Measurements from ENCODE around the gene TNNI3.

- TF ChIP-seq TCF7L2 (IDR thresholded peaks at IDR 0.05; ENCODE audit: low read depth, low read length) (no peak), CTCF (IDR thresholded peaks at IDR 0.05) (no peak), REST (IDR thresholded peaks at IDR 0.05; ENCODE audit: insufficient read depth in 1 of 2, low read depth in 2 of 2, low read length in 1 of 2) (peak; percentile 80 to 87), SIN3A (IDR thresholded peaks at IDR 0.05; ENCODE audit: borderline replicate concordance, insufficient read depth, low read depth, low read length) (no peak), POLR2AphosphoS5 (IDR thresholded peaks at IDR 0.05; ENCODE audit: low read depth, low read length) (no peak)
These were observed 41.1 kb upstream of the TNNI3 start for GRCh38 chr19:55198651-55199050.

Measured in Panc1 (cell line).